Stomach (tissue), 9 donors: ENCODE measurements around the gene PTMA. TPM values are rescaled to one million over a fixed set of nuclear protein-coding genes. Genes with fewer than 3 reads are reported as not detected.

Experiments used
- DNase-seq, 2 donors: peaks; one replicate each; pipeline versions ENCODE4 v3.0.0 to v3.0.0-alpha.2; 2013 to 2019
- H3K27ac ChIP-seq, 5 donors: fragments of 200-600 bp in 4 of 5; sonication (generic) in 4 of 5; one replicate each; pipeline ENCODE4 v1.5.1; 2013 to 2019; ENCODE audit warnings: mild to moderate bottlenecking in 1 of 5, moderate library complexity in 1 of 5
- H3K27me3 ChIP-seq, 3 donors: fragments of 200-600 bp; sonication (generic); one replicate each; pipeline ENCODE4 v1.5.1; 2017 to 2019; ENCODE audit warnings: mixed run types in 1 of 3
- H3K36me3 ChIP-seq, 4 donors: fragments of 200-600 bp; sonication (generic); 1 replicate in 3 of 4; 2 replicates in 1 of 4; pipeline ENCODE4 v1.5.1; 2016 to 2019
- H3K4me1 ChIP-seq, 4 donors: fragments of 200-600 bp; sonication (generic); one replicate each; pipeline ENCODE4 v1.5.1; 2016 to 2019
- H3K4me3 ChIP-seq, 4 donors: fragments of 200-600 bp; sonication (generic) in 3 of 4; one replicate each; pipeline ENCODE4 v1.5.1; 2016 to 2019; ENCODE audit warnings: mild to moderate bottlenecking in 1 of 4
- H3K9me3 ChIP-seq, 4 donors: fragments of 200-600 bp; sonication (generic); one replicate each; pipeline ENCODE4 v1.5.1; 2016 to 2019
- CTCF ChIP-seq, 7 experiments: fragments of 450-650 bp in 4 of 7; fragments of 200-600 bp in 3 of 7; sonication (generic) in 3 of 7; IDR thresholded peaks; one replicate each; pipeline ENCODE4 v1.5.1; 2016 to 2019; ENCODE audit warnings: antibody characterized with exemption in 7 of 7, control low read depth in 2 of 7, mild to moderate bottlenecking in 1 of 7
- EP300 ChIP-seq: sonication (generic); formaldehyde crosslinking; IDR thresholded peaks from one replicate; pipeline ENCODE4 v1.6.1; 2017; ENCODE audit warnings: antibody characterized with exemption
- POLR2A ChIP-seq, 4 donors: fragments of 450-650 bp; IDR thresholded peaks; one replicate each; pipeline ENCODE4 v1.6.1; 2016; ENCODE audit warnings: antibody characterized with exemption in 4 of 4, control low read depth in 2 of 4, mild to moderate bottlenecking in 1 of 4, moderate library complexity in 1 of 4
- POLR2AphosphoS5 ChIP-seq, 3 donors: sonication (generic); formaldehyde crosslinking; IDR thresholded peaks; one replicate each; pipeline ENCODE4 v1.6.1; 2016; ENCODE audit warnings: antibody characterized with exemption in 3 of 3
- WGBS, 5 donors: extraction: QIAGEN DNeasy Blood & Tissue Kit in 3 of 5; methylation state at CpG; one replicate each; pipeline versions ENCODE4 v1.1.5 to v1.1.7; 2013 to 2018; 5-methylcytosine and 5-hydroxymethylcytosine counted together
- intact Hi-C: fragments of 100-400 bp; cut with DNase I; formaldehyde crosslinking; loops from one replicate; pipeline ENCODE4 v1.15.1; 2023; ENCODE audit warnings: low total_unique reads
- polyA plus RNA-seq, 3 donors: library from polyadenylated mRNA; stranded (reverse); fragments of 200-250 nt; gene quantifications; one replicate each; pipeline ENCODE4 v1.2.3, GENCODE V29; 2013
- total RNA-seq, 5 donors: library from RNA; depleted of rRNA; stranded (reverse); fragments of >200 nt; gene quantifications; one replicate each; pipeline versions ENCODE4 v1.1.0 to v1.2.3, GENCODE V29; 2014 to 2016
- donor health status: healthy with polysubstance abuse.
- donor health status: Bipolar disorder and iron deficiency.
- donor health status: healthy.

PTMA gene
- total and polyA plus RNA-seq, 8 donors = 244 to 2,006 (median 1,059) TPM

GRCh38 chr2:231679908-231680284, 28.4 kb upstream of the PTMA start:
- DNase-seq = no peak
- intact Hi-C loops = loop anchor here (5.0 kb wide), 1 partner anchor 32 kb away; no protein-coding TSS in a partner anchor
- H3K36me3 ChIP-seq = no peaks in the 10 kb centered on the region
- 57 to 84% (median 69%) methylated on average over 11 of the region's 11 CpGs for WGBS, 5 donors
- no peaks in the 10 kb centered on the region for H3K27me3 ChIP-seq
- H3K4me3 ChIP-seq = peak overlapping the region in 1 of 4 donors; percentile 52
- TF ChIP-seq EP300 (no peak), CTCF (IDR thresholded peaks at IDR 0.05) (no peak), POLR2A (IDR thresholded peaks at IDR 0.05) (no peak), POLR2AphosphoS5 (IDR thresholded peaks at IDR 0.05) (no peak)
- no peaks in the 10 kb centered on the region for H3K9me3 ChIP-seq
- H3K27ac ChIP-seq = peak overlapping the region; percentile 94 to 97 (median 95)
- H3K4me1 ChIP-seq = peaks cover 29 to 54% (median 34%) of the 10 kb centered on the region in 4 donors

- Histone ChIP-seq H3K27me3 (no peaks in the 10 kb centered on the region), H3K4me3 (peak overlapping the region; percentile 48 to 57 (median 54)), H3K4me1 (peaks cover 28 to 48% (median 29%) of the 10 kb centered on the region in 4 donors), H3K9me3 (no peaks in the 10 kb centered on the region), H3K36me3 (no peaks in the 10 kb centered on the region), H3K27ac (peak overlapping the region; percentile 94 to 97 (median 95))
- no peak for TF ChIP-seq EP300
- no peak for TF ChIP-seq POLR2A (IDR thresholded peaks at IDR 0.05)
- TF ChIP-seq CTCF (IDR thresholded peaks at IDR 0.05) = no peak
- TF ChIP-seq POLR2AphosphoS5 (IDR thresholded peaks at IDR 0.05) = no peak
- intact Hi-C loops = no loop called here
- peak; percentile 67 to 85 for DNase-seq
- WGBS, 5 donors = 21 to 47% (median 27%) methylated on average over 34 to 39 of the region's 39 CpGs
These were observed 27.9 kb upstream of the PTMA start for GRCh38 chr2:231680285-231680991.

- no peak for TF ChIP-seq EP300
- no peak for TF ChIP-seq POLR2A (IDR thresholded peaks at IDR 0.05)
- no peak for TF ChIP-seq CTCF (IDR thresholded peaks at IDR 0.05)
- TF ChIP-seq POLR2AphosphoS5 (IDR thresholded peaks at IDR 0.05) = peak; percentile 22 to 81 (median 80)
- H3K4me1 ChIP-seq = peaks cover 28 to 44% (median 29%) of the 10 kb centered on the region in 4 donors
- peak; percentile 84 to 97 for DNase-seq
- no peaks in the 10 kb centered on the region for H3K9me3 ChIP-seq
- H3K27ac ChIP-seq = peak overlapping the region; percentile 94 to 97 (median 95)
- intact Hi-C loops = no loop called here
- 6 to 19% (median 8%) methylated on average over 34 to 79 of the region's 79 CpGs for WGBS, 5 donors
- H3K4me3 ChIP-seq = peak overlapping the region; percentile 48 to 57 (median 54)
- H3K27me3 ChIP-seq = no peaks in the 10 kb centered on the region
- no peaks in the 10 kb centered on the region for H3K36me3 ChIP-seq
These were observed 27.1 kb upstream of the PTMA start for GRCh38 chr2:231680992-231681852.

GRCh38 chr2:231682603-231683291, 25.6 kb upstream of the PTMA start:
- intact Hi-C loops = no loop called here
- 48 to 78% (median 64%) methylated on average over 9 to 11 of the region's 11 CpGs for WGBS, 5 donors

More at GRCh38 chr2:231682603-231683291, 25.6 kb upstream of the PTMA start:
- TF ChIP-seq POLR2AphosphoS5 (IDR thresholded peaks at IDR 0.05) (no peak), EP300 (no peak), POLR2A (IDR thresholded peaks at IDR 0.05) (no peak), CTCF (IDR thresholded peaks at IDR 0.05) (no peak)
- no peaks in the 10 kb centered on the region for H3K36me3 ChIP-seq
- peak overlapping the region; percentile 49 to 97 (median 94) for H3K27ac ChIP-seq
- no peak for DNase-seq
- H3K4me1 ChIP-seq = peaks cover 26 to 46% (median 33%) of the 10 kb centered on the region in 4 donors
- no peaks in the 10 kb centered on the region for H3K27me3 ChIP-seq
- H3K4me3 ChIP-seq = no peak overlapping the region
- no peaks in the 10 kb centered on the region for H3K9me3 ChIP-seq
